HepG2 (cell line): ENCODE results near the gene ANKFY1. TPM values are rescaled to one million over a fixed set of nuclear protein-coding genes. Genes with fewer than 3 reads are reported as not detected.

Experiments
- ATAC-seq: fragments of 200-7000 bp; cut with Tn5 transposase; 3 replicates; pipeline ENCODE4 v1.9.1; 2020; ENCODE audit warnings: mild to moderate bottlenecking, moderate library complexity
- BruUV-seq: library from RNA; stranded (reverse); fragments of 400-500 nt; replicated peaks from 2 replicates; lab custom pipeline; 2021; lab: Mats Ljungman, UMichigan
- CTCF ChIA-PET: fragments of 300-600 bp; formaldehyde crosslinking; extraction: SDS; loops from one replicate; lab custom pipeline; 2021; ENCODE audit warnings: low total read pairs, inconsistent platforms, low intra/inter-chr PET ratio; lab: Yijun Ruan, JAX
- POLR2A ChIA-PET: fragments of 350-600 bp; sonication (Branson Sonifier 250); formaldehyde crosslinking; loops from one replicate; lab custom pipeline; 2020; ENCODE audit warnings: antibody characterized with exemption, inconsistent platforms; lab: Yijun Ruan, JAX
- DNase-seq: peaks from one replicate; pipeline ENCODE4 v3.0.0-alpha.2; 2015; ENCODE audit warnings: low spot score
- FAIRE-seq: peaks from 3 replicates; lab custom pipeline; 2011; peaks lifted over from hg19 to GRCh38; lab: Jason Lieb, UNC
- H2AFZ ChIP-seq: one replicate; pipeline ENCODE4 v1.6.1; 2011; ENCODE audit warnings: low read length, inconsistent platforms
- H3K27ac ChIP-seq: fragments of 300-600 bp; 3 replicates; pipeline ENCODE4 v1.8.0; 2011; ENCODE audit warnings: mixed run types, mild to moderate bottlenecking, mixed read lengths, low read length, inconsistent platforms; ENCODE audit not compliant: insufficient read depth; ENCODE audit errors: extremely low read length
- H3K27me3 ChIP-seq, 2 experiments: fragments of 200-600 bp in 1 of 2; 2 replicates in 1 of 2; 3 replicates in 1 of 2; pipeline versions ENCODE4 v1.6.0 to v1.8.0; 2011; ENCODE audit warnings: low read length in 2 of 2, mild to moderate bottlenecking in 2 of 2, moderate library complexity in 2 of 2, inconsistent platforms in 1 of 2; ENCODE audit not compliant: insufficient read depth in 2 of 2, control insufficient read depth in 1 of 2
- H3K36me3 ChIP-seq, 2 experiments: fragments of 200-600 bp in 1 of 2; replicated peaks in 1 of 2; 2 replicates in 1 of 2; 3 replicates in 1 of 2; pipeline versions ENCODE4 v1.5.1 to v1.8.0; 2011; ENCODE audit warnings: low read length in 2 of 2, inconsistent platforms in 1 of 2; ENCODE audit not compliant: insufficient read depth in 2 of 2, control insufficient read depth in 1 of 2
- H3K4me1 ChIP-seq: 2 replicates; pipeline ENCODE4 v1.5.1; 2012; ENCODE audit warnings: low read length, inconsistent platforms; ENCODE audit not compliant: insufficient read depth
- H3K4me2 ChIP-seq: 2 replicates; pipeline ENCODE4 v1.6.0; 2011; ENCODE audit warnings: low read depth, low read length, inconsistent platforms
- H3K4me3 ChIP-seq, 3 experiments: fragments of 200-600 bp in 1 of 3; sonication (generic), shearing (Covaris generic) in 1 of 3; replicated peaks in 1 of 3; 2 replicates each; pipeline ENCODE4 v1.5.1; 2011 to 2016; ENCODE audit warnings: low read length in 3 of 3, inconsistent platforms in 2 of 3, low read depth in 2 of 3, mild to moderate bottlenecking in 2 of 3, control low read depth in 1 of 3, mixed read lengths in 1 of 3; ENCODE audit not compliant: insufficient read depth in 1 of 3
- H3K79me2 ChIP-seq: one replicate; pipeline ENCODE4 v1.6.1; 2011; ENCODE audit warnings: low read length, inconsistent platforms; ENCODE audit not compliant: insufficient read depth
- H3K9ac ChIP-seq: 2 replicates; pipeline ENCODE4 v1.6.0; 2011; ENCODE audit warnings: mild to moderate bottlenecking, low read depth, low read length, inconsistent platforms; ENCODE audit not compliant: insufficient read depth
- H3K9me3 ChIP-seq: 2 replicates; pipeline ENCODE4 v1.5.1; 2012; ENCODE audit warnings: mild to moderate bottlenecking, low read length
- H4K20me1 ChIP-seq: 2 replicates; pipeline ENCODE4 v1.6.0; 2011; ENCODE audit warnings: inconsistent platforms, mild to moderate bottlenecking, low read length, moderate library complexity; ENCODE audit not compliant: insufficient read depth
- FOXK2 ChIP-seq: fragments of 450-650 bp; IDR thresholded peaks from 2 replicates; pipeline ENCODE4 v1.6.1; 2016
- HMGA1 ChIP-seq: sonication (generic); formaldehyde crosslinking; conservative IDR thresholded peaks from 2 replicates; pipeline ENCODE4 v1.4.0; 2020; ENCODE audit warnings: missing genetic modification reagents
- MATR3 ChIP-seq: sonication (generic); formaldehyde crosslinking; IDR thresholded peaks from 2 replicates; pipeline ENCODE4 v1.4.0; 2020; ENCODE audit warnings: missing genetic modification reagents
- SALL2 ChIP-seq: sonication (generic); formaldehyde crosslinking; IDR thresholded peaks from 2 replicates; pipeline ENCODE4 v1.8.1; 2023; ENCODE audit warnings: mild to moderate bottlenecking, missing genetic modification reagents, inconsistent platforms
- SNRNP70 ChIP-seq: fragments of 200-400 bp; formaldehyde crosslinking; IDR thresholded peaks from 2 replicates; pipeline ENCODE4 v1.6.1; 2017; ENCODE audit warnings: mild to moderate bottlenecking, low read depth, low read length, moderate library complexity
- ZBTB21 ChIP-seq: sonication (generic); formaldehyde crosslinking; IDR thresholded peaks from 2 replicates; pipeline ENCODE4 v1.4.0; 2020; ENCODE audit warnings: missing genetic modification reagents
- ZBTB7A ChIP-seq: sonication (generic); formaldehyde crosslinking; IDR thresholded peaks from 2 replicates; pipeline ENCODE4 v1.8.0; 2022; ENCODE audit warnings: mild to moderate bottlenecking, missing genetic modification reagents
- WGBS: methylation state at CpG from one replicate; pipeline ENCODE4 v1.1.6; 2017; ENCODE audit warnings: low lambda C conversion rate; 5-methylcytosine and 5-hydroxymethylcytosine counted together
- in situ Hi-C: cut with HindIII; loops from 2 replicates; pipeline ENCODE4 v1.10.0; 2017; ENCODE audit warnings: low pct_unique_long_range_greater_than_20kb; ENCODE audit not compliant: extremely low pct_ligation_motif_present
- intact Hi-C: fragments of 100-400 bp; cut with micrococcal nuclease; formaldehyde crosslinking; loops from one replicate; pipeline ENCODE4 v1.10.0; 2022; ENCODE audit not compliant: unreplicated experiment
- polyA plus RNA-seq, 8 experiments: library from polyadenylated mRNA; depleted of rRNA in 3 of 8; stranded (reverse) in 7 of 8; unstranded in 1 of 8; fragments of >200 nt; fragmentation: Illumina TruSeq in 4 of 8; extraction: Trizol in 4 of 8; gene quantifications; 2 replicates each; pipeline versions ENCODE4 v1.2.1 to v1.2.3, GENCODE V29; 2011 to 2016; ENCODE audit warnings: low read depth in 4 of 8, missing spikeins in 1 of 8, mixed read lengths in 1 of 8; ENCODE audit not compliant: insufficient read depth in 1 of 8
- total RNA-seq, 5 experiments: library from RNA; depleted of rRNA; stranded (reverse); fragments of >200 nt; fragmentation: Illumina TruSeq; extraction: Trizol; gene quantifications; 2 replicates each; pipeline ENCODE4 v1.2.3, GENCODE V29; 2016; ENCODE audit warnings: low read depth in 1 of 5
- TF ChIP-seq, protein P1 (sequence below): sonication (generic); formaldehyde crosslinking; conservative IDR thresholded peaks from 2 replicates; pipeline ENCODE4 v1.8.0; 2022; ENCODE audit warnings: mild to moderate bottlenecking, moderate library complexity, missing genetic modification reagents
- TF ChIP-seq, protein P2 (sequence below): sonication (generic); formaldehyde crosslinking; IDR thresholded peaks from 2 replicates; pipeline ENCODE4 v1.4.0; 2020; ENCODE audit warnings: mild to moderate bottlenecking, low read depth, missing genetic modification reagents
- TF ChIP-seq, protein P3 (sequence below): sonication (generic); formaldehyde crosslinking; IDR thresholded peaks from 2 replicates; pipeline ENCODE4 v1.8.1; 2023; ENCODE audit warnings: mild to moderate bottlenecking, missing genetic modification reagents

ANKFY1 gene
- total and polyA plus RNA-seq, 2 of the 13 experiments (the other 11 are each of a cell fraction or from before 2014, with no cell fraction given) = 11.9 to 16.8 TPM

DNA sequence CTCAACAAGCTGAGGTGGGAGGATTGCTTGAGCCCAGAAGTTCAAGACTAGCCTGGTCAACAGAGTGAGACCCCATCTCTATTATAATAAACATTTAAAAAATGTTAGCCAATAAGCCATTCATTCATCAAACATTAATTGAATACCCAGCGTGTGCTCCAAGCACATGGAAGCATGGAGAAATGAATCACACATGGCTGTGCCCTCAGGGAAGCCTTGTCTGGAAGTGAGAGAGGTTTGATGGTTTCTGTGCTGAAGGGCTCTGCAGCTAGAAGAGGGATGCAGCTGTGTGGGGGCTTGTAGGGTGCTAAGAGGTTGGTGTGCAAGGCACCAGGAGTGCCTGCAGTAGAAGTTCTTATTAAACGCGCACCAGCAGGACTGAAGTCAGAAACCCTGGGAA lies 109.6 kb downstream of the ANKFY1 start:
- FAIRE-seq (no peak), DNase-seq (no peak), ATAC-seq (no peak)
- intact Hi-C loops (no loop called here), in situ Hi-C loops (no loop called here)
- Histone ChIP-seq H4K20me1 (no peaks in the 10 kb centered on the region), H3K4me2 (no peak overlapping the region), H3K36me3 (no peaks in the 10 kb centered on the region), H3K9ac (no peak overlapping the region), H3K9me3 (no peaks in the 10 kb centered on the region), H3K27ac (no peak overlapping the region), H3K27me3 (no peaks in the 10 kb centered on the region), H3K4me3 (no peak overlapping the region), H3K4me1 (no peaks in the 10 kb centered on the region), H3K79me2 (no peaks in the 10 kb centered on the region), H2AFZ (no peak overlapping the region)
- BruUV-seq = no TSS peak
- ChIA-PET POLR2A (interaction anchor here (0.6 to 0.8 kb wide), 2 partner anchors 10 to 360 kb away, joined by 3 to 4 read pairs; no protein-coding TSS in a partner anchor), CTCF (no interaction called here)
- WGBS = 100% methylated on average over 3 of the region's 3 CpGs
- TF ChIP-seq ZBTB7A (no peak), FOXK2 (no peak), SALL2 (CRISPR knock-in tag) (no peak), SNRNP70 (no peak), HMGA1 (no peak), MATR3 (CRISPR knock-in tag) (no peak), ZBTB21 (no peak)
- TF ChIP-seq, protein P1, sequence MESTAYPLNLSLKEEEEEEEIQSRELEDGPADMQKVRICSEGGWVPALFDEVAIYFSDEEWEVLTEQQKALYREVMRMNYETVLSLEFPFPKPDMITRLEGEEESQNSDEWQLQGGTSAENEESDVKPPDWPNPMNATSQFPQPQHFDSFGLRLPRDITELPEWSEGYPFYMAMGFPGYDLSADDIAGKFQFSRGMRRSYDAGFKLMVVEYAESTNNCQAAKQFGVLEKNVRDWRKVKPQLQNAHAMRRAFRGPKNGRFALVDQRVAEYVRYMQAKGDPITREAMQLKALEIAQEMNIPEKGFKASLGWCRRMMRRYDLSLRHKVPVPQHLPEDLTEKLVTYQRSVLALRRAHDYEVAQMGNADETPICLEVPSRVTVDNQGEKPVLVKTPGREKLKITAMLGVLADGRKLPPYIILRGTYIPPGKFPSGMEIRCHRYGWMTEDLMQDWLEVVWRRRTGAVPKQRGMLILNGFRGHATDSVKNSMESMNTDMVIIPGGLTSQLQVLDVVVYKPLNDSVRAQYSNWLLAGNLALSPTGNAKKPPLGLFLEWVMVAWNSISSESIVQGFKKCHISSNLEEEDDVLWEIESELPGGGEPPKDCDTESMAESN (CRISPR knock-in tag) = no peak
- TF ChIP-seq, protein P2, sequence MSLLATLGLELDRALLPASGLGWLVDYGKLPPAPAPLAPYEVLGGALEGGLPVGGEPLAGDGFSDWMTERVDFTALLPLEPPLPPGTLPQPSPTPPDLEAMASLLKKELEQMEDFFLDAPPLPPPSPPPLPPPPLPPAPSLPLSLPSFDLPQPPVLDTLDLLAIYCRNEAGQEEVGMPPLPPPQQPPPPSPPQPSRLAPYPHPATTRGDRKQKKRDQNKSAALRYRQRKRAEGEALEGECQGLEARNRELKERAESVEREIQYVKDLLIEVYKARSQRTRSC (CRISPR knock-in tag) = no peak
- TF ChIP-seq, protein P3, sequence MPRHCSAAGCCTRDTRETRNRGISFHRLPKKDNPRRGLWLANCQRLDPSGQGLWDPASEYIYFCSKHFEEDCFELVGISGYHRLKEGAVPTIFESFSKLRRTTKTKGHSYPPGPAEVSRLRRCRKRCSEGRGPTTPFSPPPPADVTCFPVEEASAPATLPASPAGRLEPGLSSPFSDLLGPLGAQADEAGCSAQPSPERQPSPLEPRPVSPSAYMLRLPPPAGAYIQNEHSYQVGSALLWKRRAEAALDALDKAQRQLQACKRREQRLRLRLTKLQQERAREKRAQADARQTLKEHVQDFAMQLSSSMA (CRISPR knock-in tag) = no peak
